HEK293T (cell line): Measurements from ENCODE around the gene C22orf15.

Source experiments
- CTCF ChIA-PET: fragments of 350-600 bp; formaldehyde crosslinking; extraction: SDS; loops from one replicate; lab custom pipeline; 2021; ENCODE audit warnings: antibody characterized with exemption, inconsistent platforms; lab: Yijun Ruan, JAX
- POLR2A ChIA-PET: fragments of 350-600 bp; formaldehyde crosslinking; extraction: SDS; loops from one replicate; lab custom pipeline; 2020; ENCODE audit warnings: antibody characterized with exemption, inconsistent platforms; lab: Yijun Ruan, JAX
- DNase-seq: peaks from one replicate; pipeline ENCODE4 v3.0.0; 2012; ENCODE audit warnings: mixed read lengths; ENCODE audit errors: extremely low spot score
- ARNT ChIP-seq: fragments of 450-650 bp; IDR thresholded peaks from 2 replicates; pipeline ENCODE4 v1.6.1; 2017; ENCODE audit warnings: mild to moderate bottlenecking
- BHLHE40 ChIP-seq: fragments of 450-650 bp; IDR thresholded peaks from 2 replicates; pipeline ENCODE4 v1.6.1; 2016; ENCODE audit warnings: mild to moderate bottlenecking, moderate library complexity, borderline replicate concordance
- CTBP1 ChIP-seq: fragments of 450-650 bp; IDR thresholded peaks from 2 replicates; pipeline ENCODE4 v1.6.1; 2016; ENCODE audit warnings: borderline replicate concordance
- ELF4 ChIP-seq: fragments of 450-650 bp; IDR thresholded peaks from 2 replicates; pipeline ENCODE4 v1.6.1; 2017; ENCODE audit warnings: antibody characterized with exemption
- FOXA1 ChIP-seq: fragments of 450-650 bp; IDR thresholded peaks from 2 replicates; pipeline ENCODE4 v1.6.1; 2016; ENCODE audit warnings: mild to moderate bottlenecking
- FOXK2 ChIP-seq: fragments of 450-650 bp; IDR thresholded peaks from 2 replicates; pipeline ENCODE4 v1.6.1; 2016; ENCODE audit warnings: mild to moderate bottlenecking
- FOXM1 ChIP-seq: fragments of 450-650 bp; IDR thresholded peaks from 2 replicates; pipeline ENCODE4 v1.6.1; 2017; ENCODE audit warnings: mild to moderate bottlenecking, borderline replicate concordance
- HDGF ChIP-seq: fragments of 450-650 bp; IDR thresholded peaks from 2 replicates; pipeline ENCODE4 v1.6.1; 2017; ENCODE audit warnings: antibody characterized with exemption, borderline replicate concordance
- L3MBTL2 ChIP-seq: fragments of 450-650 bp; conservative IDR thresholded peaks from 2 replicates; pipeline ENCODE4 v1.6.1; 2016; ENCODE audit warnings: mild to moderate bottlenecking
- LEF1 ChIP-seq: fragments of 450-650 bp; IDR thresholded peaks from 2 replicates; pipeline ENCODE4 v1.6.1; 2017; ENCODE audit warnings: mild to moderate bottlenecking, borderline replicate concordance
- NFRKB ChIP-seq: fragments of 450-650 bp; IDR thresholded peaks from 2 replicates; pipeline ENCODE4 v1.6.1; 2016; ENCODE audit warnings: mild to moderate bottlenecking, moderate library complexity
- PKNOX1 ChIP-seq: fragments of 450-650 bp; IDR thresholded peaks from 2 replicates; pipeline ENCODE4 v1.6.1; 2016
- SP1 ChIP-seq: fragments of 450-650 bp; IDR thresholded peaks from 2 replicates; pipeline ENCODE4 v1.6.1; 2017
- SUZ12 ChIP-seq: fragments of 450-650 bp; IDR thresholded peaks from 2 replicates; pipeline ENCODE4 v1.6.1; 2016; ENCODE audit warnings: mild to moderate bottlenecking
- TARDBP ChIP-seq: fragments of 450-650 bp; IDR thresholded peaks from 2 replicates; pipeline ENCODE4 v1.6.1; 2016
- ZNF384 ChIP-seq: fragments of 450-650 bp; IDR thresholded peaks from 2 replicates; pipeline ENCODE4 v1.6.1; 2016

C22orf15 gene

GRCh38 chr22:23772649-23773473 lies 10.1 kb downstream of the C22orf15 start, which contains the start of gene MMP11:
Gene MMP11 (plus strand): TSS chr22:23772849. CDS start chr22:23772871, 22 bp downstream.
- peak; percentile 70 for DNase-seq
- ChIA-PET CTCF (no interaction called here), POLR2A (interaction anchor here (0.8 to 1.0 kb wide), 2 partner anchors 13 to 85 kb away, joined by 3 to 4 read pairs; partner anchors contain the start of gene SLC2A11)
- no peak for TF ChIP-seq TARDBP
- TF ChIP-seq SP1, result no peak
- TF ChIP-seq HDGF, result 0 out of 2 replicates have a peak, but pooled peaks have one; percentile 32
- TF ChIP-seq ZNF384, result no peak
- TF ChIP-seq SUZ12, result no peak

GRCh38 chr22:23773483-23774113 lies 10.8 kb downstream of the C22orf15 start:
- DNase-seq, result no peak
- ChIA-PET POLR2A (interaction anchor here (2.6 to 3.3 kb wide), 2 partner anchors 12 to 84 kb away, joined by 16 to 23 read pairs; partner anchors contain the start of genes SLC2A11 and SMARCB1), CTCF (interaction anchor here (0.6 to 1.2 kb wide), 3 partner anchors 11 to 84 kb away, joined by 3 to 4 read pairs (median 4); partner anchors contain the start of gene SLC2A11)
- TF ChIP-seq L3MBTL2 (no peak), SP1 (no peak), ELF4 (no peak), FOXA1 (no peak), HDGF (no peak), SUZ12 (no peak), NFRKB (no peak), FOXM1 (no peak), LEF1 (no peak), TARDBP (no peak), BHLHE40 (no peak), CTBP1 (no peak), ARNT (no peak)

GRCh38 chr22:23774114-23774921 lies 11.5 kb downstream of the C22orf15 start:
- TF ChIP-seq FOXA1 (no peak), LEF1 (no peak), ZNF384 (no peak), ARNT (no peak), FOXK2 (no peak), HDGF (no peak), TARDBP (no peak), L3MBTL2 (no peak), PKNOX1 (no peak), CTBP1 (no peak), NFRKB (no peak), SP1 (no peak), SUZ12 (no peak), FOXM1 (no peak)
- no peak for DNase-seq
- CTCF ChIA-PET, result interaction anchor here (0.6 to 1.2 kb wide), 3 partner anchors 11 to 83 kb away, joined by 3 to 4 read pairs (median 4); partner anchors contain the start of gene SLC2A11
- POLR2A ChIA-PET, result interaction anchor here (0.6 to 3.3 kb wide), 5 partner anchors 12 to 120 kb away, joined by 3 to 23 read pairs (median 4); partner anchors contain the start of genes MIF, SLC2A11 and SMARCB1

- no peak for DNase-seq
Observed at GRCh38 chr22:23774922-23775436, 12.2 kb downstream of the C22orf15 start.

More at GRCh38 chr22:23774922-23775436, 12.2 kb downstream of the C22orf15 start:
- ChIA-PET POLR2A (interaction anchor here (0.6 to 3.3 kb wide), 6 partner anchors 8 to 119 kb away, joined by 3 to 23 read pairs (median 4); partner anchors contain the start of genes MIF, SLC2A11 and SMARCB1), CTCF (interaction anchor here (1.1 to 1.2 kb wide), 2 partner anchors 14 to 82 kb away, joined by 3 to 4 read pairs; partner anchors contain the start of gene SLC2A11)
- TF ChIP-seq BHLHE40 (no peak), ELF4 (no peak), FOXA1 (no peak), ARNT (no peak), NFRKB (no peak), TARDBP (no peak), FOXM1 (no peak), SUZ12 (no peak), PKNOX1 (no peak), L3MBTL2 (no peak), ZNF384 (no peak), CTBP1 (no peak), HDGF (no peak), SP1 (no peak), LEF1 (no peak), FOXK2 (no peak)
